ENCODE measurements around the gene POLN.

POLN gene

GRCh38 chr4:2071912-2072867, 169.7 kb downstream of the POLN start:
- in situ Hi-C loops (cut with HindIII; ENCODE audit: low sequenced_read_pairs), result no loop called here
- DNase-seq (ENCODE audit: low read depth, low spot score), result no peak
- TF ChIP-seq CTCF (IDR thresholded peaks at IDR 0.05; ENCODE audit: low read depth, low read length), result no peak
- H3K4me3 ChIP-seq (ENCODE audit: low read depth, low read length), result no peak overlapping the region

GRCh38 chr4:2071252-2071911, 170.5 kb downstream of the POLN start:
- H3K4me3 ChIP-seq (ENCODE audit: low read depth, low read length), result no peak overlapping the region
- no peak for TF ChIP-seq CTCF (IDR thresholded peaks at IDR 0.05; ENCODE audit: low read depth, low read length)
- DNase-seq (ENCODE audit: low read depth, low spot score), result no peak
- in situ Hi-C loops (cut with HindIII; ENCODE audit: low sequenced_read_pairs), result no loop called here

- TF ChIP-seq CTCF (IDR thresholded peaks at IDR 0.05; ENCODE audit: low read depth, low read length), result no peak
- DNase-seq (ENCODE audit: low read depth, low spot score), result no peak
- in situ Hi-C loops (cut with HindIII; ENCODE audit: low sequenced_read_pairs), result no loop called here
- H3K4me3 ChIP-seq (ENCODE audit: low read depth, low read length), result no peak overlapping the region
Measured at GRCh38 chr4:2070421-2071251, 171.3 kb downstream of the POLN start.

GRCh38 chr4:2069986-2070385, 171.9 kb downstream of the POLN start:
- no peak overlapping the region for H3K4me3 ChIP-seq (ENCODE audit: low read depth, low read length)
- TF ChIP-seq CTCF (IDR thresholded peaks at IDR 0.05; ENCODE audit: low read depth, low read length), result no peak
- in situ Hi-C loops (cut with HindIII; ENCODE audit: low sequenced_read_pairs), result no loop called here
- no peak for DNase-seq (ENCODE audit: low read depth, low spot score)

GRCh38 chr4:2069161-2069971, 172.6 kb downstream of the POLN start:
- in situ Hi-C loops (cut with HindIII; ENCODE audit: low sequenced_read_pairs), result no loop called here
- DNase-seq (ENCODE audit: low read depth, low spot score), result no peak
- H3K4me3 ChIP-seq (ENCODE audit: low read depth, low read length), result no peak overlapping the region
- no peak for TF ChIP-seq CTCF (IDR thresholded peaks at IDR 0.05; ENCODE audit: low read depth, low read length)

All from astrocyte of the spinal cord (primary cell).